HepG2 (cell line): ENCODE results near the gene SIRT7. TPM values are rescaled to one million over a fixed set of nuclear protein-coding genes. Genes with fewer than 3 reads are reported as not detected.
A peak's percentile ranks its signal among the peaks of the same experiment; 100 is the strongest.

Experiments used
- ATAC-seq: fragments of 200-7000 bp; cut with Tn5 transposase; 3 replicates; pipeline ENCODE4 v1.9.1; 2020; ENCODE audit warnings: mild to moderate bottlenecking, moderate library complexity
- BruUV-seq: library from RNA; stranded (reverse); fragments of 400-500 nt; replicated peaks from 2 replicates; lab custom pipeline; 2021; lab: Mats Ljungman, UMichigan
- CTCF ChIA-PET: fragments of 300-600 bp; formaldehyde crosslinking; extraction: SDS; loops from one replicate; lab custom pipeline; 2021; ENCODE audit warnings: low total read pairs, inconsistent platforms, low intra/inter-chr PET ratio; lab: Yijun Ruan, JAX
- POLR2A ChIA-PET: fragments of 350-600 bp; sonication (Branson Sonifier 250); formaldehyde crosslinking; loops from one replicate; lab custom pipeline; 2020; ENCODE audit warnings: antibody characterized with exemption, inconsistent platforms; lab: Yijun Ruan, JAX
- DNase-seq: peaks from one replicate; pipeline ENCODE4 v3.0.0-alpha.2; 2015; ENCODE audit warnings: low spot score
- FAIRE-seq: peaks from 3 replicates; lab custom pipeline; 2011; peaks lifted over from hg19 to GRCh38; lab: Jason Lieb, UNC
- H2AFZ ChIP-seq: one replicate; pipeline ENCODE4 v1.6.1; 2011; ENCODE audit warnings: low read length, inconsistent platforms
- H3K27ac ChIP-seq: fragments of 300-600 bp; 3 replicates; pipeline ENCODE4 v1.8.0; 2011; ENCODE audit warnings: mixed run types, mild to moderate bottlenecking, mixed read lengths, low read length, inconsistent platforms; ENCODE audit not compliant: insufficient read depth; ENCODE audit errors: extremely low read length
- H3K27me3 ChIP-seq, 2 experiments: fragments of 200-600 bp in 1 of 2; 2 replicates in 1 of 2; 3 replicates in 1 of 2; pipeline versions ENCODE4 v1.6.0 to v1.8.0; 2011; ENCODE audit warnings: low read length in 2 of 2, mild to moderate bottlenecking in 2 of 2, moderate library complexity in 2 of 2, inconsistent platforms in 1 of 2; ENCODE audit not compliant: insufficient read depth in 2 of 2, control insufficient read depth in 1 of 2
- H3K36me3 ChIP-seq, 2 experiments: fragments of 200-600 bp in 1 of 2; replicated peaks in 1 of 2; 2 replicates in 1 of 2; 3 replicates in 1 of 2; pipeline versions ENCODE4 v1.5.1 to v1.8.0; 2011; ENCODE audit warnings: low read length in 2 of 2, inconsistent platforms in 1 of 2; ENCODE audit not compliant: insufficient read depth in 2 of 2, control insufficient read depth in 1 of 2
- H3K4me1 ChIP-seq: 2 replicates; pipeline ENCODE4 v1.5.1; 2012; ENCODE audit warnings: low read length, inconsistent platforms; ENCODE audit not compliant: insufficient read depth
- H3K4me2 ChIP-seq: 2 replicates; pipeline ENCODE4 v1.6.0; 2011; ENCODE audit warnings: low read depth, low read length, inconsistent platforms
- H3K4me3 ChIP-seq, 3 experiments: fragments of 200-600 bp in 1 of 3; sonication (generic), shearing (Covaris generic) in 1 of 3; replicated peaks in 1 of 3; 2 replicates each; pipeline ENCODE4 v1.5.1; 2011 to 2016; ENCODE audit warnings: low read length in 3 of 3, inconsistent platforms in 2 of 3, low read depth in 2 of 3, mild to moderate bottlenecking in 2 of 3, control low read depth in 1 of 3, mixed read lengths in 1 of 3; ENCODE audit not compliant: insufficient read depth in 1 of 3
- H3K79me2 ChIP-seq: one replicate; pipeline ENCODE4 v1.6.1; 2011; ENCODE audit warnings: low read length, inconsistent platforms; ENCODE audit not compliant: insufficient read depth
- H3K9ac ChIP-seq: 2 replicates; pipeline ENCODE4 v1.6.0; 2011; ENCODE audit warnings: mild to moderate bottlenecking, low read depth, low read length, inconsistent platforms; ENCODE audit not compliant: insufficient read depth
- H3K9me3 ChIP-seq: 2 replicates; pipeline ENCODE4 v1.5.1; 2012; ENCODE audit warnings: mild to moderate bottlenecking, low read length
- H4K20me1 ChIP-seq: 2 replicates; pipeline ENCODE4 v1.6.0; 2011; ENCODE audit warnings: inconsistent platforms, mild to moderate bottlenecking, low read length, moderate library complexity; ENCODE audit not compliant: insufficient read depth
- ATM ChIP-seq: fragments of 450-650 bp; IDR thresholded peaks from 2 replicates; pipeline ENCODE4 v1.7.1; 2017; ENCODE audit warnings: mild to moderate bottlenecking, borderline replicate concordance
- DNMT1 ChIP-seq: sonication (generic); formaldehyde crosslinking; IDR thresholded peaks from 2 replicates; pipeline ENCODE4 v1.5.1; 2020; ENCODE audit warnings: mild to moderate bottlenecking, missing genetic modification reagents
- DR1 ChIP-seq: sonication (generic); formaldehyde crosslinking; IDR thresholded peaks from 2 replicates; pipeline ENCODE4 v1.8.0; 2021; ENCODE audit warnings: mild to moderate bottlenecking, missing genetic modification reagents, inconsistent platforms
- EEA1 ChIP-seq: sonication (generic); formaldehyde crosslinking; IDR thresholded peaks from 2 replicates; pipeline ENCODE4 v1.5.1; 2020; ENCODE audit warnings: mild to moderate bottlenecking, missing genetic modification reagents, borderline replicate concordance
- ETV5 ChIP-seq: IDR thresholded peaks from 2 replicates; pipeline ENCODE4 v1.6.1; 2018; ENCODE audit warnings: missing biosample characterization, missing genetic modification reagents, inconsistent platforms, borderline replicate concordance
- HMG20B ChIP-seq: conservative IDR thresholded peaks from 2 replicates; pipeline ENCODE4 v1.6.1; 2016; ENCODE audit warnings: missing genetic modification reagents, missing compliant biosample characterization
- IKZF1 ChIP-seq: fragments of 450-650 bp; IDR thresholded peaks from 2 replicates; pipeline ENCODE4 v1.7.1; 2016
- MEIS1 ChIP-seq: sonication (generic); formaldehyde crosslinking; IDR thresholded peaks from 2 replicates; pipeline ENCODE4 v1.9.0; 2021; ENCODE audit warnings: mild to moderate bottlenecking, missing genetic modification reagents, moderate library complexity, borderline replicate concordance
- MIER3 ChIP-seq: IDR thresholded peaks from 2 replicates; pipeline ENCODE4 v1.6.1; 2016; ENCODE audit warnings: missing compliant biosample characterization, borderline replicate concordance
- PTBP1 ChIP-seq: fragments of 200-400 bp; formaldehyde crosslinking; IDR thresholded peaks from 2 replicates; pipeline ENCODE4 v1.6.1; 2018; ENCODE audit warnings: low read length, low read depth; ENCODE audit not compliant: poor library complexity, severe bottlenecking
- SMARCE1 ChIP-seq: fragments of 450-650 bp; IDR thresholded peaks from 2 replicates; pipeline ENCODE4 v1.6.1; 2017; ENCODE audit warnings: borderline replicate concordance
- TARDBP ChIP-seq: sonication (generic); formaldehyde crosslinking; IDR thresholded peaks from 2 replicates; pipeline ENCODE4 v1.8.0; 2022; ENCODE audit warnings: mild to moderate bottlenecking, missing genetic modification reagents
- TCF12 ChIP-seq, 2 experiments: fragments of 450-650 bp in 1 of 2; sonication (generic) in 1 of 2; formaldehyde crosslinking in 1 of 2; IDR thresholded peaks; 2 replicates each; pipeline versions ENCODE4 v1.6.1 to v1.8.0; 2017 to 2022; ENCODE audit warnings: antibody characterized with exemption in 1 of 2, mild to moderate bottlenecking in 1 of 2, missing genetic modification reagents in 1 of 2, moderate library complexity in 1 of 2
- TGIF2 ChIP-seq: IDR thresholded peaks from 2 replicates; pipeline ENCODE4 v1.6.1; 2016; ENCODE audit warnings: control low read depth, missing compliant biosample characterization
- TSC22D2 ChIP-seq: sonication (generic); formaldehyde crosslinking; IDR thresholded peaks from 2 replicates; pipeline ENCODE4 v1.5.1; 2020; ENCODE audit warnings: missing genetic modification reagents, mild to moderate bottlenecking, borderline replicate concordance
- XRCC5 ChIP-seq: fragments of 200-400 bp; formaldehyde crosslinking; optimal IDR thresholded peaks from 2 replicates; pipeline ENCODE3; 2017; ENCODE audit warnings: mild to moderate bottlenecking, low read length
- ZFP41 ChIP-seq: sonication (generic); formaldehyde crosslinking; IDR thresholded peaks from 2 replicates; pipeline ENCODE4 v1.4.0; 2020; ENCODE audit warnings: mild to moderate bottlenecking, missing genetic modification reagents, borderline replicate concordance
- ZNF343 ChIP-seq: sonication (generic); formaldehyde crosslinking; IDR thresholded peaks from 2 replicates; pipeline ENCODE4 v1.4.0; 2020; ENCODE audit warnings: mild to moderate bottlenecking, missing genetic modification reagents
- ZNF547 ChIP-seq: sonication (generic); formaldehyde crosslinking; IDR thresholded peaks from 2 replicates; pipeline ENCODE4 v1.5.1; 2020; ENCODE audit warnings: mild to moderate bottlenecking, missing genetic modification reagents
- ZNF737 ChIP-seq: sonication (generic); formaldehyde crosslinking; IDR thresholded peaks from 2 replicates; pipeline ENCODE4 v1.5.0; 2020; ENCODE audit warnings: missing genetic modification reagents, mild to moderate bottlenecking, borderline replicate concordance
- WGBS: methylation state at CpG from one replicate; pipeline ENCODE4 v1.1.6; 2017; ENCODE audit warnings: low lambda C conversion rate; 5-methylcytosine and 5-hydroxymethylcytosine counted together
- in situ Hi-C: cut with HindIII; loops from 2 replicates; pipeline ENCODE4 v1.10.0; 2017; ENCODE audit warnings: low pct_unique_long_range_greater_than_20kb; ENCODE audit not compliant: extremely low pct_ligation_motif_present
- intact Hi-C: fragments of 100-400 bp; cut with micrococcal nuclease; formaldehyde crosslinking; loops from one replicate; pipeline ENCODE4 v1.10.0; 2022; ENCODE audit not compliant: unreplicated experiment
- polyA plus RNA-seq, 8 experiments: library from polyadenylated mRNA; depleted of rRNA in 3 of 8; stranded (reverse) in 7 of 8; unstranded in 1 of 8; fragments of >200 nt; fragmentation: Illumina TruSeq in 4 of 8; extraction: Trizol in 4 of 8; gene quantifications; 2 replicates each; pipeline versions ENCODE4 v1.2.1 to v1.2.3, GENCODE V29; 2011 to 2016; ENCODE audit warnings: low read depth in 4 of 8, missing spikeins in 1 of 8, mixed read lengths in 1 of 8; ENCODE audit not compliant: insufficient read depth in 1 of 8
- total RNA-seq, 5 experiments: library from RNA; depleted of rRNA; stranded (reverse); fragments of >200 nt; fragmentation: Illumina TruSeq; extraction: Trizol; gene quantifications; 2 replicates each; pipeline ENCODE4 v1.2.3, GENCODE V29; 2016; ENCODE audit warnings: low read depth in 1 of 5
- TF ChIP-seq, protein P1 (sequence below): sonication (generic); formaldehyde crosslinking; conservative IDR thresholded peaks from 2 replicates; pipeline ENCODE4 v1.5.0; 2020; ENCODE audit warnings: missing genetic modification reagents
- TF ChIP-seq, protein P2 (sequence below): sonication (generic); IDR thresholded peaks from 2 replicates; pipeline ENCODE4 v1.6.1; 2016; ENCODE audit warnings: low read depth, borderline replicate concordance

Gene SIRT7
- total and polyA plus RNA-seq, 2 of the 13 experiments (the other 11 are each of a cell fraction or from before 2014, with no cell fraction given) = 8.3 to 24.8 TPM

DNA sequence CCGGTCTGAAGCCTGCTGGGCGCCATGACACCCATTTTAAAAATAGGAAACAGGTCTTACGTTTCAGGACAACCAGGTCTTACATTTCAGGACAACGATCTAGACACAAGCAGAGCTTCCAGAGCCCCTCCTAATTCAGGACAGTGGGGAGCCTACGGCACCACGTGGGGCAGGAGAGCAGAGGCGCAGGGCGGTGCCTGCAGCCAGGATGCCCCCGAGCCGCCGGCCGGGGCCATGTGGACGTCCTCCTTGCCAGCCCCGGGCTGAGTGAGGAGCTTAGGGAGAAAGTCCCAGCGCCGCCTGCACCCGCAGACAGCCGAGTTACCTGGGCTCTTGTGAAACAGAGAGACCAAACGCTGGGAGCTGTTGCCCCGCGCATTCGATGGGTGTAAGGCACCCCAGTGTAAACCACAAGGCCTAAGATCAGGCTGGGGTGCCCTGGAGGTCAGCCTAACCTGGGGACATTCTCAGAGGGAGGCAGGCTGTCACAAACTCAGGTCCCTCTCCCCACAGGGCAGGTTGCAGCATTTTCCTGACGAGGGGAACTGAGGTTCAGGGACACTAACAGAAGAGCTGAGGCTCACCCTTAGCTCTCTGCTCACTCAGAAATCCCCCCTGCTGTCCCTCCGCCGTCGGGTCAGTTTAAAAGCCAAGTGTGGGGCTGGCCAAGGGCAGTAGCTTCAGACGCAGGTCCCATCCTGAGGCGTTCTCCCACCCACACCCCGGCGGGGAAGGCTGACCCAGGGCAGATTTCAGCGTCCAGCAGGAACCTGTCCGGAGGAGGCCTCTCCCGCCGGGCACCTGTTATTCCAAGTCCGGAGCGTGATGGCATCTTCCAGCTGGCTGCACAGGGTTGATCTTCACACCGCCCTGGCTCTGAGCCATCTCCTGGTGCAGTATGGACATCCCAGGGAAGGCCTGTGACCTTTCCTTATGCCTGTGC, 44.8 kb upstream of the SIRT7 start:
- in situ Hi-C loops = no loop called here
- BruUV-seq = TSS peak; percentile 63
- ATAC-seq = no peak
- Histone ChIP-seq H3K9ac (peak overlapping the region; percentile 91), H3K9me3 (no peaks in the 10 kb centered on the region), H3K27ac (peak overlapping the region; percentile 84), H3K4me1 (peaks cover 73% of the 10 kb centered on the region), H3K4me2 (peak overlapping the region; percentile 94), H3K4me3 (peak overlapping the region; percentile 66 to 81 (median 74)), H2AFZ (no peak overlapping the region), H3K79me2 (peaks cover 51% of the 10 kb centered on the region), H3K36me3 (peaks cover 9 to 17% of the 10 kb centered on the region in 2 experiments), H4K20me1 (peaks cover 12% of the 10 kb centered on the region), H3K27me3 (no peaks in the 10 kb centered on the region; a peak in 1 of 5 replicates)
- POLR2A ChIA-PET = interaction anchor here (0.8 to 7.0 kb wide), 13 partner anchors 10 to 102 kb away, joined by 3 to 406 read pairs (median 11); partner anchors contain the start of genes ASPSCR1, CENPX, DCXR and LRRC45
- DNase-seq = peak; percentile 61
- FAIRE-seq = no peak
- CTCF ChIA-PET = interaction anchor here (4.7 kb wide), 1 partner anchor 57 kb away, joined by 181 read pairs; the partner anchor contains the start of genes CENPX and LRRC45
- 42% methylated on average over 14 of the region's 37 CpGs for WGBS
- intact Hi-C loops = no loop called here
- TF ChIP-seq ZFP41 (CRISPR knock-in tag) (no peak), DR1 (CRISPR knock-in tag) (no peak), ZNF737 (CRISPR knock-in tag) (no peak), SMARCE1 (no peak), HMG20B (CRISPR knock-in tag) (no peak), MIER3 (CRISPR knock-in tag) (0 out of 2 replicates have a peak, but pooled peaks have one; percentile 7), PTBP1 (peak; percentile 36), TGIF2 (CRISPR knock-in tag) (0 out of 2 replicates have a peak, but pooled peaks have one; percentile 42), ETV5 (no peak), ATM (no peak), TARDBP (CRISPR knock-in tag) (0 out of 2 replicates have a peak, but pooled peaks have one; percentile 27), MEIS1 (CRISPR knock-in tag) (0 out of 2 replicates have a peak, but pooled peaks have one; percentile 28), TCF12 (IDR thresholded peaks at IDR 0.05) (no peak), TCF12 (CRISPR knock-in tag; IDR thresholded peaks at IDR 0.05) (0 out of 2 replicates have a peak, but pooled peaks have one; percentile 6), ZNF547 (CRISPR knock-in tag) (no peak), XRCC5 (no peak), DNMT1 (CRISPR knock-in tag) (no peak), EEA1 (CRISPR knock-in tag) (no peak), ZNF343 (CRISPR knock-in tag) (0 out of 2 replicates have a peak, but pooled peaks have one; percentile 76), IKZF1 (no peak), TSC22D2 (CRISPR knock-in tag) (no peak)
- TF ChIP-seq, protein P1, sequence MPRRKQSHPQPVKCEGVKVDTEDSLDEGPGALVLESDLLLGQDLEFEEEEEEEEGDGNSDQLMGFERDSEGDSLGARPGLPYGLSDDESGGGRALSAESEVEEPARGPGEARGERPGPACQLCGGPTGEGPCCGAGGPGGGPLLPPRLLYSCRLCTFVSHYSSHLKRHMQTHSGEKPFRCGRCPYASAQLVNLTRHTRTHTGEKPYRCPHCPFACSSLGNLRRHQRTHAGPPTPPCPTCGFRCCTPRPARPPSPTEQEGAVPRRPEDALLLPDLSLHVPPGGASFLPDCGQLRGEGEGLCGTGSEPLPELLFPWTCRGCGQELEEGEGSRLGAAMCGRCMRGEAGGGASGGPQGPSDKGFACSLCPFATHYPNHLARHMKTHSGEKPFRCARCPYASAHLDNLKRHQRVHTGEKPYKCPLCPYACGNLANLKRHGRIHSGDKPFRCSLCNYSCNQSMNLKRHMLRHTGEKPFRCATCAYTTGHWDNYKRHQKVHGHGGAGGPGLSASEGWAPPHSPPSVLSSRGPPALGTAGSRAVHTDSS (CRISPR knock-in tag) = no peak
- TF ChIP-seq, protein P2, sequence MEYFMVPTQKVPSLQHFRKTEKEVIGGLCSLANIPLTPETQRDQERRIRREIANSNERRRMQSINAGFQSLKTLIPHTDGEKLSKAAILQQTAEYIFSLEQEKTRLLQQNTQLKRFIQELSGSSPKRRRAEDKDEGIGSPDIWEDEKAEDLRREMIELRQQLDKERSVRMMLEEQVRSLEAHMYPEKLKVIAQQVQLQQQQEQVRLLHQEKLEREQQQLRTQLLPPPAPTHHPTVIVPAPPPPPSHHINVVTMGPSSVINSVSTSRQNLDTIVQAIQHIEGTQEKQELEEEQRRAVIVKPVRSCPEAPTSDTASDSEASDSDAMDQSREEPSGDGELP = peak; percentile 89
